Bronchial epithelial cell (primary cell): ENCODE results near the gene HTRA1. TPM values are rescaled to one million over a fixed set of nuclear protein-coding genes. Genes with fewer than 3 reads are reported as not detected.

Experiments used
- DNase-seq: peaks from one replicate; pipeline ENCODE4 v3.0.0-alpha.2; 2010; ENCODE audit warnings: low read depth
- FAIRE-seq: peaks from 2 replicates; lab custom pipeline; 2011; peaks lifted over from hg19 to GRCh38; lab: Jason Lieb, UNC
- H3K27me3 ChIP-seq: 2 replicates; pipeline ENCODE4 v1.5.1; 2011; ENCODE audit warnings: low read length; ENCODE audit not compliant: control insufficient read depth, insufficient read depth
- H3K36me3 ChIP-seq: 2 replicates; pipeline ENCODE4 v1.5.1; 2011; ENCODE audit warnings: low read length; ENCODE audit not compliant: control insufficient read depth, insufficient read depth
- H3K4me3 ChIP-seq: 2 replicates; pipeline ENCODE4 v1.5.1; 2011; ENCODE audit warnings: mild to moderate bottlenecking, low read depth, low read length, control low read depth
- CTCF ChIP-seq: IDR thresholded peaks from 2 replicates; pipeline ENCODE4 v1.5.1; 2011; ENCODE audit warnings: mild to moderate bottlenecking, moderate library complexity, low read length, control low read depth, inconsistent platforms; ENCODE audit not compliant: insufficient read depth, severe bottlenecking
- total RNA-seq: library from RNA; depleted of rRNA; stranded (reverse); fragments of >200 nt; gene quantifications from 2 replicates; pipeline ENCODE4 v1.2.1, GENCODE V29; 2014

Gene HTRA1
- total RNA-seq, 1 donor from 2014 or later: 80.3 TPM

GRCh38 chr10:122531939-122532338 lies 70.6 kb downstream of the HTRA1 start:
- FAIRE-seq (no peak), DNase-seq (peak; percentile 17)
- no peaks in the 10 kb centered on the region for H3K36me3 ChIP-seq
- no peak for TF ChIP-seq CTCF
- H3K4me3 ChIP-seq: no peak overlapping the region
- peaks cover 4% of the 10 kb centered on the region for H3K27me3 ChIP-seq

- H3K4me3 ChIP-seq: no peak overlapping the region
- FAIRE-seq (no peak), DNase-seq (no peak)
- H3K27me3 ChIP-seq: peaks cover 4% of the 10 kb centered on the region
- no peaks in the 10 kb centered on the region for H3K36me3 ChIP-seq
- no peak for TF ChIP-seq CTCF
Observed at GRCh38 chr10:122532601-122533296, 71.4 kb downstream of the HTRA1 start.

- no peak overlapping the region for H3K4me3 ChIP-seq
- H3K27me3 ChIP-seq: peaks cover 8% of the 10 kb centered on the region
- H3K36me3 ChIP-seq: no peaks in the 10 kb centered on the region
- FAIRE-seq: no peak
- no peak for DNase-seq
- TF ChIP-seq CTCF: no peak
Observed at GRCh38 chr10:122537545-122537944, 76.2 kb downstream of the HTRA1 start.

GRCh38 chr10:122541541-122542002 lies 80.2 kb downstream of the HTRA1 start:
- Histone ChIP-seq H3K27me3 (peaks cover 11% of the 10 kb centered on the region), H3K4me3 (no peak overlapping the region), H3K36me3 (no peaks in the 10 kb centered on the region)
- no peak for TF ChIP-seq CTCF
- peak; percentile 37 for DNase-seq
- no peak for FAIRE-seq

GRCh38 chr10:122543676-122544445 lies 82.5 kb downstream of the HTRA1 start:
- TF ChIP-seq CTCF: no peak
- Histone ChIP-seq H3K27me3 (peaks cover 9% of the 10 kb centered on the region), H3K4me3 (no peak overlapping the region), H3K36me3 (no peaks in the 10 kb centered on the region)
- no peak for FAIRE-seq
- no peak for DNase-seq
